Mesenteric fat pad (tissue), 1 donor: ENCODE measurements around the gene CCN5. TPM values are rescaled to one million over a fixed set of nuclear protein-coding genes. Genes with fewer than 3 reads are reported as not detected.

Experiments
- DNase-seq: peaks from one replicate; pipeline ENCODE4 v3.0.0-alpha.2; 2020; ENCODE audit warnings: low spot score
- total RNA-seq: library from RNA; stranded (reverse); fragmentation: NEBNext Ultra II Directional; extraction: Animal tissue kit (Norgen Biotek cat#: 25700); gene quantifications from one replicate; pipeline ENCODE4 v1.2.1, GENCODE V29; 2021
- donor health status: DM: yes; HTN: yes; CAD: no.

The CCN5 gene
- total RNA-seq, 1 donor from 2014 or later: 51.5 TPM

GRCh38 chr20:44715499-44716308, 535 bp downstream of the CCN5 start:
- no peak for DNase-seq

GRCh38 chr20:44716309-44717106, 1.3 kb downstream of the CCN5 start:
- DNase-seq: no peak

- DNase-seq: no peak
Observed at GRCh38 chr20:44717986-44718385, 2.8 kb downstream of the CCN5 start.

GRCh38 chr20:44719841-44720240, 4.7 kb downstream of the CCN5 start:
- DNase-seq: no peak

GRCh38 chr20:44720621-44720996, 5.4 kb downstream of the CCN5 start:
- no peak for DNase-seq

GRCh38 chr20:44720997-44721784, 6.0 kb downstream of the CCN5 start:
- no peak for DNase-seq

GRCh38 chr20:44721785-44722054, 6.6 kb downstream of the CCN5 start:
- DNase-seq: no peak

- no peak for DNase-seq
Observed at GRCh38 chr20:44722990-44723389, 7.8 kb downstream of the CCN5 start.

GRCh38 chr20:44723391-44723790, 8.2 kb downstream of the CCN5 start:
- DNase-seq: no peak

GRCh38 chr20:44723798-44724362, 8.7 kb downstream of the CCN5 start:
- no peak for DNase-seq

- DNase-seq: no peak
Observed at GRCh38 chr20:44724423-44725091, 9.4 kb downstream of the CCN5 start.

GRCh38 chr20:44725837-44726236, 10.7 kb downstream of the CCN5 start:
- no peak for DNase-seq

GRCh38 chr20:44727039-44727438, 11.9 kb downstream of the CCN5 start:
- no peak for DNase-seq

GRCh38 chr20:44727651-44728050, 12.5 kb downstream of the CCN5 start:
- no peak for DNase-seq

- DNase-seq: no peak
Observed at GRCh38 chr20:44728801-44729443, 13.8 kb downstream of the CCN5 start.

- no peak for DNase-seq
Observed at GRCh38 chr20:44730441-44730840, 15.3 kb downstream of the CCN5 start.

- DNase-seq: no peak
Observed at GRCh38 chr20:44731657-44732056, 16.5 kb downstream of the CCN5 start.

GRCh38 chr20:44732327-44732726, 17.2 kb downstream of the CCN5 start:
- DNase-seq: no peak

- DNase-seq: no peak
Observed at GRCh38 chr20:44733341-44734069, 18.3 kb downstream of the CCN5 start.

- no peak for DNase-seq
Observed at GRCh38 chr20:44734938-44735337, 19.8 kb downstream of the CCN5 start.
